ENCODE data around the gene R3HDM2.

DNA sequence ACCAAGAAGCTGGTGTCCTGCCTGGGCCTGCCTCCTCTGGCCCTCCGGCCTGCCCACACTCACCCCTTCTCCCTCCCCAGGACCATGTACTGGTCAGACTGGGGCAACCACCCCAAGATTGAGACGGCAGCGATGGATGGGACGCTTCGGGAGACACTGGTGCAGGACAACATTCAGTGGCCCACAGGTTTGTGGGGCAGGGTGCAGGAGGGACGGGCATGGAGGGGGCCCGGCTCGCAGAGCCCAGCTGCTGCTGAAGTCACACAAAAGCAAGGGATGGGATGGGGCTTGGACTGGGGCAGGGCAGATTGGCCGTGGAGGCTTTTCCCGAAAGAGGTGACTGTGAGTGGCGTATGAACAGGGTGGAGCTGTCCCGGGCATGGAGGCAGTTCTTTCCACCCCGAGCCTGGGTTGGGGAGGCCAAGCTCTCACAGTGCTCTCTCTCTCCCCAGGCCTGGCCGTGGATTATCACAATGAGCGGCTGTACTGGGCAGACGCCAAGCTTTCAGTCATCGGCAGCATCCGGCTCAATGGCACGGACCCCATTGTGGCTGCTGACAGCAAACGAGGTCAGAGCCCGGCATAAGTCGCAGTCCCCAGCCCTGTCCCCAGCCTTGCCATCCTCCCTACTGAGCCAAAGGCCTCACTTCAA, 222.1 kb downstream of the R3HDM2 start:
- TF ChIP-seq, protein P1, sequence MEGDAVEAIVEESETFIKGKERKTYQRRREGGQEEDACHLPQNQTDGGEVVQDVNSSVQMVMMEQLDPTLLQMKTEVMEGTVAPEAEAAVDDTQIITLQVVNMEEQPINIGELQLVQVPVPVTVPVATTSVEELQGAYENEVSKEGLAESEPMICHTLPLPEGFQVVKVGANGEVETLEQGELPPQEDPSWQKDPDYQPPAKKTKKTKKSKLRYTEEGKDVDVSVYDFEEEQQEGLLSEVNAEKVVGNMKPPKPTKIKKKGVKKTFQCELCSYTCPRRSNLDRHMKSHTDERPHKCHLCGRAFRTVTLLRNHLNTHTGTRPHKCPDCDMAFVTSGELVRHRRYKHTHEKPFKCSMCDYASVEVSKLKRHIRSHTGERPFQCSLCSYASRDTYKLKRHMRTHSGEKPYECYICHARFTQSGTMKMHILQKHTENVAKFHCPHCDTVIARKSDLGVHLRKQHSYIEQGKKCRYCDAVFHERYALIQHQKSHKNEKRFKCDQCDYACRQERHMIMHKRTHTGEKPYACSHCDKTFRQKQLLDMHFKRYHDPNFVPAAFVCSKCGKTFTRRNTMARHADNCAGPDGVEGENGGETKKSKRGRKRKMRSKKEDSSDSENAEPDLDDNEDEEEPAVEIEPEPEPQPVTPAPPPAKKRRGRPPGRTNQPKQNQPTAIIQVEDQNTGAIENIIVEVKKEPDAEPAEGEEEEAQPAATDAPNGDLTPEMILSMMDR (conservative IDR thresholded peaks at IDR 0.05 in 1 of 2, IDR thresholded peaks at IDR 0.05 in 1 of 2; ENCODE audit: low read depth in 1 of 2, low read length in 2 of 2): no peak
- TF ChIP-seq EZH2 (IDR thresholded peaks at IDR 0.05; ENCODE audit: low read length, missing control alignments): no peak

Data from fibroblast of lung (primary cell).